HFFc6 (cell line): ENCODE results near the gene CHN1. TPM values are rescaled to one million over a fixed set of nuclear protein-coding genes. Genes with fewer than 3 reads are reported as not detected.

Experiments used
- DNase-seq: peaks from one replicate; pipeline ENCODE4 v3.0.0-alpha.2; 2018
- H3K27ac Mint-ChIP-seq: 2 replicates; pipeline ENCODE4 v1.8.0; 2020; ENCODE audit warnings: mild to moderate bottlenecking, mixed read lengths
- H3K27me3 Mint-ChIP-seq: 2 replicates; pipeline ENCODE4 v1.8.0; 2021; ENCODE audit warnings: mild to moderate bottlenecking, moderate library complexity, mixed read lengths; ENCODE audit not compliant: insufficient read depth
- H3K36me3 Mint-ChIP-seq: 2 replicates; pipeline ENCODE4 v1.8.0; 2021; ENCODE audit warnings: low read depth, mixed read lengths
- H3K4me1 Mint-ChIP-seq: 2 replicates; pipeline ENCODE4 v1.8.0; 2020; ENCODE audit warnings: low read depth, mixed read lengths
- H3K4me3 Mint-ChIP-seq: 2 replicates; pipeline ENCODE4 v1.8.0; 2020; ENCODE audit warnings: mild to moderate bottlenecking, moderate library complexity, mixed read lengths
- H3K9me3 Mint-ChIP-seq: 2 replicates; pipeline ENCODE4 v1.8.0; 2020; ENCODE audit warnings: mild to moderate bottlenecking, mixed read lengths
- total RNA-seq, 6 experiments: library from RNA; stranded (reverse); fragmentation: NEBNext Ultra II Directional; extraction: Animal tissue kit (Norgen Biotek cat#: 25700); gene quantifications; 2 replicates in 1 of 6; 3 replicates in 5 of 6; pipeline ENCODE4 v1.2.3, GENCODE V29; 2021
- TF ChIP-seq, protein P1 (sequence below): fragments of 200-600 bp; sonication (generic); IDR thresholded peaks from 2 replicates; pipeline ENCODE4 v1.5.0; 2021; ENCODE audit warnings: antibody characterized with exemption, mild to moderate bottlenecking

CHN1 gene
- total RNA-seq, 6 experiments from 2014 or later = 85.5 to 104 (median 97.2) TPM

DNA sequence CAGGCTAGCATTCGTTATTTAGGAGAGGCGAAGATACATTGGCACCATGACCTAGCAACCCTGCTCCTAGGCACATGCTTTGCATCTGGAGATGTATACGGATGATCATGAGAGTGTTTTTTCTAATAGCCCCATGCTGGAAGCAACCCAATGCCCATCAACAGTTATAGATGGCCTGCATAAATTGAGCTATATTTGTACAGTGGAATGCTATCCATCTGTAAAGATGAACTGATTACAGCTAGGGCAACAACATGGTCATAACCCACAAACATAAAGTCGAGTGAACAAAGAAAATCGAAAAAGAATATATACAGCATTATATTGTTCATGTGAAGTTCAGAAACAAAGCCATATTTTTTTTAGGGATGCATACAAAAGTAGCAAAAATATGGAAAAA lies 220.3 kb downstream of the CHN1 start:
- TF ChIP-seq, protein P1, sequence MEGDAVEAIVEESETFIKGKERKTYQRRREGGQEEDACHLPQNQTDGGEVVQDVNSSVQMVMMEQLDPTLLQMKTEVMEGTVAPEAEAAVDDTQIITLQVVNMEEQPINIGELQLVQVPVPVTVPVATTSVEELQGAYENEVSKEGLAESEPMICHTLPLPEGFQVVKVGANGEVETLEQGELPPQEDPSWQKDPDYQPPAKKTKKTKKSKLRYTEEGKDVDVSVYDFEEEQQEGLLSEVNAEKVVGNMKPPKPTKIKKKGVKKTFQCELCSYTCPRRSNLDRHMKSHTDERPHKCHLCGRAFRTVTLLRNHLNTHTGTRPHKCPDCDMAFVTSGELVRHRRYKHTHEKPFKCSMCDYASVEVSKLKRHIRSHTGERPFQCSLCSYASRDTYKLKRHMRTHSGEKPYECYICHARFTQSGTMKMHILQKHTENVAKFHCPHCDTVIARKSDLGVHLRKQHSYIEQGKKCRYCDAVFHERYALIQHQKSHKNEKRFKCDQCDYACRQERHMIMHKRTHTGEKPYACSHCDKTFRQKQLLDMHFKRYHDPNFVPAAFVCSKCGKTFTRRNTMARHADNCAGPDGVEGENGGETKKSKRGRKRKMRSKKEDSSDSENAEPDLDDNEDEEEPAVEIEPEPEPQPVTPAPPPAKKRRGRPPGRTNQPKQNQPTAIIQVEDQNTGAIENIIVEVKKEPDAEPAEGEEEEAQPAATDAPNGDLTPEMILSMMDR = no peak
- Mint-ChIP-seq H3K27me3 (peaks cover 3% of the 10 kb centered on the region; the same call in 1 of the 2 replicates), H3K9me3 (peaks cover 7% of the 10 kb centered on the region; the same call in 1 of the 2 replicates), H3K27ac (peak overlapping the region; percentile 97; the same call in 1 of the 2 replicates), H3K36me3 (peaks cover 10% of the 10 kb centered on the region; the same call in 1 of the 2 replicates), H3K4me1 (peaks cover 61% of the 10 kb centered on the region), H3K4me3 (no peak overlapping the region)
- DNase-seq = no peak

DNA sequence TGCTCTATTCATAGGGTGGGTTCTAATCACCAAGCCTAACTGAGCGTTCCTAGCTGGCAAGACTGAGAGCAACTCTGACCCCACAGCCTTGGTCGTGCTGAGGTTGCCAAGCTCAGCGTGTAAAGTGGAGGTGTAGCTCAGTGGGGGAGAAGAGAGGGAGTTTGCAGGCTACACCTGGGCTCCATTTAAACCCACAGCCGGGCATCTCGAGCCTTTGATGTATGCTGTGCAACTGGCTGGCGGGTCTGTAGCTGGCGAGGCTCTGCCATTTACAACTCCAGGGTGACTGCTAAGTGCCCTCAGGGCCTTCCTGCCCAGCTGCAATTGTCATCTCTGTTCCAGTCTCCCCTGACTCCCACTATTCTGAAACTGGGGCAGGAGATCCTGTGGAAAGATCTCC lies 220.9 kb downstream of the CHN1 start:
- Mint-ChIP-seq H3K27me3 (peaks cover 3% of the 10 kb centered on the region; the same call in 1 of the 2 replicates), H3K4me1 (peaks cover 64% of the 10 kb centered on the region)
- no peak for DNase-seq

DNA sequence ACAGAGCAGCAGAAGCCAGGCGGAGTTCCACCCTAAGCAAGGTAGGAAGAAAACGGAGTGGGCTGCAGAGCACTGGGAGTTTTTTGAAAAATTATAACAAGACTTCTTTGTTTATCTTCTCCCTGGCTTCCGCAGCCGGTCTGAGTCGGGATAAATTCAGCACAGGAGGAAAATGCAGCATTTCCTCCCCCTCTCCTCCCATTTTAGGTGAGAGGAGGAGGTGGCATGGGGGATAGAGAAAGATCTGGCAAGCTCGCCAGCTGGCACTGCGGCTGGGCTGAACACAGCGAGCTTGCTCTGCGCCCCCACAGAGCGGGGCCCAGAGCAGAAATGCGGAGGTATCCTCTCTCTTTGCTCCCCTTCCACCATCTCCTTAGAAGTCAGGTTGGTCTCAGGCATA lies 223.2 kb downstream of the CHN1 start:
- Mint-ChIP-seq H3K4me1 (peaks cover 64% of the 10 kb centered on the region), H3K9me3 (no peaks in the 10 kb centered on the region), H3K27me3 (peaks cover 5% of the 10 kb centered on the region), H3K27ac (no peak overlapping the region), H3K4me3 (no peak overlapping the region), H3K36me3 (0 out of 2 replicates have a peak, but pooled peaks cover 5% of the 10 kb centered on the region)
- DNase-seq = no peak
- TF ChIP-seq, protein P1 = no peak

More for the DNA sequence above, 220.9 kb downstream of the CHN1 start:
- no peak overlapping the region for H3K4me3 Mint-ChIP-seq
- peaks cover 4% of the 10 kb centered on the region; the same call in 1 of the 2 replicates for H3K9me3 Mint-ChIP-seq
- H3K27ac Mint-ChIP-seq = no peak overlapping the region
- peaks cover 9% of the 10 kb centered on the region; the same call in 1 of the 2 replicates for H3K36me3 Mint-ChIP-seq
- TF ChIP-seq, protein P1 = no peak

DNA sequence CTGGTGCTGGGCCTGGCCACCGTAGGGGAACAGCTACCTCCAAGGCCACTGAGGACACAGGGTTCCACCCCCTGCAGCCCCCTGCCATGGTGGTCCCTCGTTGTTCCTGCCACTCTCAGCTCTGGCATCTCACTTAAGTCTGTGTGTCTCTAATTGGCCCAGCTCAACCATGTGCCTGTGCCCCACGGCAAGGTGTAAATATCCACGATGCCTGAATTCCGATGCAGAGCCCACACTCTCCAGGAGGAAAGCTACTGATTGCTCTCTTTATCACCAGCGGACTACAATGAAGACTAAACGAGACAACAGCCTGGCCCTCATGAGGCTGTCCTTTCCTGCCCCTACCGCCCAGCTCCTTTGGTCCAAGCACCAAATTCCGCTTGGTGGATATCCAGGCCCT lies 223.9 kb downstream of the CHN1 start:
- Mint-ChIP-seq H3K27ac (peak overlapping the region; percentile 47), H3K36me3 (0 out of 2 replicates have a peak, but pooled peaks cover 5% of the 10 kb centered on the region), H3K9me3 (no peaks in the 10 kb centered on the region), H3K4me1 (peaks cover 66% of the 10 kb centered on the region), H3K27me3 (peaks cover 5% of the 10 kb centered on the region), H3K4me3 (no peak overlapping the region)
- no peak for DNase-seq
- TF ChIP-seq, protein P1 = no peak

DNA sequence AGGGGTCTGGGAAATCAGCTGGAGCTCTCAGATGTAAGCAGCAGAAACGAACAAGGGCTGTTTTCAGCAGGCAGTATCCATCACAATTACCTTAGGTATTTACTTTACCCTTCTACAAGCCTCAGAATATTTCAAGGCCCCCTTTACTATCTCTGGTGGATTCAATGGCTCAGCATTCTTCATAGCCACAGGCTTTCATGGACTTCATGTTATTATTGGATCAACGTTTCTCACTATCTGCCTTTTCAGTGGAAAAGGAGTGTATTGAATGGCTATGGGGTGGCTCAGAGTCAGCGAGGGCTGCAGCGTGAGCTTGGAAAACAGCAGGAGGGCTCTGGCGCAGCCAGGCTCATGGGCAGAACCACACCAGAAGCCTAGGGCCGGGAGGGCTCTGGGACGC lies 224.3 kb downstream of the CHN1 start:
- Mint-ChIP-seq H3K4me3 (no peak overlapping the region), H3K27ac (peak overlapping the region; percentile 100), H3K9me3 (no peaks in the 10 kb centered on the region), H3K36me3 (0 out of 2 replicates have a peak, but pooled peaks cover 5% of the 10 kb centered on the region), H3K4me1 (peaks cover 66% of the 10 kb centered on the region), H3K27me3 (peaks cover 5% of the 10 kb centered on the region)
- TF ChIP-seq, protein P1 = no peak
- no peak for DNase-seq
